GM23338 (cell line): ENCODE results near the gene CYB561D2. TPM values are rescaled to one million over a fixed set of nuclear protein-coding genes. Genes with fewer than 3 reads are reported as not detected.

Experiments used
- ATAC-seq: fragments of 200-7000 bp; cut with Tn5 transposase; 3 replicates; pipeline ENCODE4 v1.9.1; 2020
- DNase-seq: peaks from one replicate; pipeline ENCODE4 v3.0.0-alpha.2; 2015; ENCODE audit warnings: low spot score
- H2AFZ ChIP-seq: fragments of 200-600 bp; sonication (generic); 2 replicates; pipeline ENCODE4 v1.8.0; 2016; ENCODE audit warnings: antibody characterized with exemption, mild to moderate bottlenecking, moderate library complexity
- H3F3A ChIP-seq: fragments of 200-600 bp; sonication (generic); replicated peaks from 2 replicates; pipeline ENCODE4 v1.8.0; 2017; ENCODE audit warnings: antibody characterized with exemption, mixed run types, low read depth
- H3K27ac ChIP-seq: fragments of 200-600 bp; sonication (generic); 2 replicates; pipeline ENCODE4 v1.6.1; 2016; ENCODE audit warnings: low read depth
- H3K27me3 ChIP-seq: fragments of 200-600 bp; sonication (generic); 2 replicates; pipeline ENCODE4 v1.8.0; 2016; ENCODE audit warnings: mild to moderate bottlenecking, mixed run types, moderate library complexity; ENCODE audit not compliant: insufficient read depth
- H3K36me3 ChIP-seq: fragments of 200-600 bp; sonication (generic); 2 replicates; pipeline ENCODE4 v1.8.0; 2016; ENCODE audit warnings: mild to moderate bottlenecking; ENCODE audit not compliant: insufficient read depth
- H3K4me1 ChIP-seq: fragments of 200-600 bp; sonication (generic); 2 replicates; pipeline ENCODE4 v1.8.0; 2016; ENCODE audit warnings: mild to moderate bottlenecking, moderate library complexity; ENCODE audit not compliant: insufficient read depth
- H3K4me2 ChIP-seq: fragments of 200-600 bp; sonication (generic); 2 replicates; pipeline ENCODE4 v1.7.1; 2017; ENCODE audit warnings: mixed run types
- H3K4me3 ChIP-seq: fragments of 200-600 bp; sonication (generic); 2 replicates; pipeline ENCODE4 v1.6.1; 2016; ENCODE audit warnings: mixed run types
- H3K79me2 ChIP-seq: fragments of 200-600 bp; sonication (generic); replicated peaks from 2 replicates; pipeline ENCODE4 v1.8.0; 2017; ENCODE audit warnings: mild to moderate bottlenecking; ENCODE audit not compliant: insufficient read depth
- H3K9me2 ChIP-seq: fragments of 200-600 bp; sonication (generic); 2 replicates; pipeline ENCODE4 v1.8.0; 2017; ENCODE audit not compliant: insufficient read depth
- H4K20me1 ChIP-seq: fragments of 200-600 bp; sonication (generic); replicated peaks from 2 replicates; pipeline ENCODE4 v1.8.0; 2017; ENCODE audit warnings: mild to moderate bottlenecking; ENCODE audit not compliant: insufficient read depth
- H3K27ac Mint-ChIP-seq: 2 replicates; pipeline ENCODE4 v1.8.0; 2020; ENCODE audit warnings: inconsistent platforms, mild to moderate bottlenecking, moderate library complexity, mixed read lengths
- H3K27me3 Mint-ChIP-seq: 3 replicates; pipeline ENCODE4 v1.8.0; 2022; ENCODE audit warnings: low read depth, mild to moderate bottlenecking, moderate library complexity, mixed read lengths, inconsistent platforms; ENCODE audit not compliant: insufficient read depth, poor library complexity
- H3K36me3 Mint-ChIP-seq: 3 replicates; pipeline ENCODE4 v1.8.0; 2021; ENCODE audit warnings: low read depth, mild to moderate bottlenecking, inconsistent platforms, moderate library complexity, mixed read lengths
- H3K4me1 Mint-ChIP-seq: 3 replicates; pipeline ENCODE4 v1.8.0; 2020; ENCODE audit warnings: mild to moderate bottlenecking, inconsistent platforms, mixed read lengths
- H3K4me3 Mint-ChIP-seq: 3 replicates; pipeline ENCODE4 v1.8.0; 2021; ENCODE audit warnings: moderate library complexity, mild to moderate bottlenecking, inconsistent platforms, mixed read lengths
- H3K9me3 Mint-ChIP-seq: 3 replicates; pipeline ENCODE4 v1.8.0; 2020; ENCODE audit warnings: moderate library complexity, mild to moderate bottlenecking, inconsistent platforms, mixed read lengths
- CREB1 ChIP-seq: fragments of 250-450 bp; sonication (Bioruptor Pico); IDR thresholded peaks from 2 replicates; pipeline ENCODE4 v1.5.0; 2020; ENCODE audit warnings: low read depth, mild to moderate bottlenecking, moderate library complexity
- CTCF ChIP-seq, 2 experiments: fragments of 200-600 bp in 1 of 2; sonication (generic) in 1 of 2; conservative IDR thresholded peaks; 2 replicates each; pipeline versions ENCODE4 v1.5.1 to v1.6.1; 2016 to 2017; ENCODE audit warnings: antibody characterized with exemption in 2 of 2, low read depth in 2 of 2, mild to moderate bottlenecking in 2 of 2, moderate library complexity in 1 of 2
- EZH2 ChIP-seq: fragments of 200-600 bp; sonication (generic); IDR thresholded peaks from one replicate; pipeline ENCODE4 v1.8.0; 2017; ENCODE audit warnings: antibody characterized with exemption, mild to moderate bottlenecking, low read depth; ENCODE audit not compliant: unreplicated experiment
- EZH2phosphoT487 ChIP-seq: fragments of 200-600 bp; sonication (generic); IDR thresholded peaks from one replicate; pipeline ENCODE4 v1.8.1; 2018; ENCODE audit warnings: antibody characterized with exemption; ENCODE audit not compliant: unreplicated experiment
- JUNB ChIP-seq: IDR thresholded peaks from one replicate; pipeline ENCODE4 v1.6.1; 2016; ENCODE audit warnings: antibody characterized with exemption; ENCODE audit not compliant: unreplicated experiment
- NANOG ChIP-seq: IDR thresholded peaks from 2 replicates; pipeline ENCODE4 v1.6.1; 2016; ENCODE audit warnings: antibody characterized with exemption, borderline replicate concordance
- POLR2AphosphoS5 ChIP-seq: IDR thresholded peaks from 2 replicates; pipeline ENCODE4 v1.6.1; 2016; ENCODE audit warnings: antibody characterized with exemption, low read depth
- REST ChIP-seq: IDR thresholded peaks from one replicate; pipeline ENCODE4 v1.6.1; 2018; ENCODE audit warnings: antibody characterized with exemption; ENCODE audit not compliant: unreplicated experiment
- STAT1 ChIP-seq: IDR thresholded peaks from one replicate; pipeline ENCODE4 v1.6.1; 2016; ENCODE audit warnings: antibody characterized with exemption; ENCODE audit not compliant: unreplicated experiment
- ZNF331 ChIP-seq: fragments of 250-450 bp; sonication (Bioruptor Pico); IDR thresholded peaks from 2 replicates; pipeline ENCODE4 v1.5.0; 2020; ENCODE audit warnings: low read depth, mild to moderate bottlenecking, moderate library complexity
- polyA plus RNA-seq: library from polyadenylated mRNA; unstranded; fragments of >200 nt; fragmentation: Nextera tagmentation; extraction: Ambion mirVana; gene quantifications from 2 replicates; pipeline ENCODE4 v1.2.1, GENCODE V29; 2016
- total RNA-seq: library from RNA; depleted of rRNA; stranded (reverse); fragments of >200 nt; shearing (Covaris generic); gene quantifications from 2 replicates; pipeline ENCODE4 v1.2.3, GENCODE V29; 2014
- TF ChIP-seq, protein P1 (sequence below): IDR thresholded peaks from 2 replicates; pipeline ENCODE4 v1.6.1; 2016; ENCODE audit warnings: antibody characterized with exemption

Gene CYB561D2
- total and polyA plus RNA-seq, 2 experiments from 2014 or later = 10.1 to 18.2 TPM

- peaks cover 23% of the 10 kb centered on the region; the same call in 1 of the 2 replicates for H3F3A ChIP-seq
- peaks cover 13% of the 10 kb centered on the region; the same call in 1 of the 2 replicates for H4K20me1 ChIP-seq
- peaks cover 8% of the 10 kb centered on the region for H3K36me3 ChIP-seq
- no peaks in the 10 kb centered on the region for H3K9me3 Mint-ChIP-seq
- peak overlapping the region; percentile 88; the same call in 1 of the 2 replicates for H3K27ac ChIP-seq
- H3K79me2 ChIP-seq = peaks cover 39% of the 10 kb centered on the region
- peak overlapping the region; percentile 59 for H3K27ac Mint-ChIP-seq
- H3K9me2 ChIP-seq = no peaks in the 10 kb centered on the region
- peak overlapping the region; percentile 99 for H3K4me2 ChIP-seq
- DNase-seq (no peak), ATAC-seq (no peak)
- H3K4me3 Mint-ChIP-seq = peak overlapping the region; percentile 86
- peaks cover 14% of the 10 kb centered on the region for H3K27me3 Mint-ChIP-seq
- H2AFZ ChIP-seq = no peak overlapping the region
- peaks cover 46% of the 10 kb centered on the region for H3K4me1 Mint-ChIP-seq
- H3K36me3 Mint-ChIP-seq = peaks cover 38% of the 10 kb centered on the region
- peaks cover 21% of the 10 kb centered on the region for H3K4me1 ChIP-seq
- peak overlapping the region; percentile 97 for H3K4me3 ChIP-seq
- no peaks in the 10 kb centered on the region for H3K27me3 ChIP-seq
- TF ChIP-seq STAT1 (no peak), CTCF (conservative IDR thresholded peaks at IDR 0.05; ENCODE audit: low read depth in 2 of 2) (no peak), REST (no peak), ZNF331 (no peak), NANOG (no peak), POLR2AphosphoS5 (no peak), CREB1 (CRISPR knock-in tag) (no peak)
- TF ChIP-seq, protein P1, sequence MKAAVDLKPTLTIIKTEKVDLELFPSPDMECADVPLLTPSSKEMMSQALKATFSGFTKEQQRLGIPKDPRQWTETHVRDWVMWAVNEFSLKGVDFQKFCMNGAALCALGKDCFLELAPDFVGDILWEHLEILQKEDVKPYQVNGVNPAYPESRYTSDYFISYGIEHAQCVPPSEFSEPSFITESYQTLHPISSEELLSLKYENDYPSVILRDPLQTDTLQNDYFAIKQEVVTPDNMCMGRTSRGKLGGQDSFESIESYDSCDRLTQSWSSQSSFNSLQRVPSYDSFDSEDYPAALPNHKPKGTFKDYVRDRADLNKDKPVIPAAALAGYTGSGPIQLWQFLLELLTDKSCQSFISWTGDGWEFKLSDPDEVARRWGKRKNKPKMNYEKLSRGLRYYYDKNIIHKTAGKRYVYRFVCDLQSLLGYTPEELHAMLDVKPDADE = no peak
Measured at GRCh38 chr3:50323092-50323600, 27.5 kb upstream of the CYB561D2 start.

DNA sequence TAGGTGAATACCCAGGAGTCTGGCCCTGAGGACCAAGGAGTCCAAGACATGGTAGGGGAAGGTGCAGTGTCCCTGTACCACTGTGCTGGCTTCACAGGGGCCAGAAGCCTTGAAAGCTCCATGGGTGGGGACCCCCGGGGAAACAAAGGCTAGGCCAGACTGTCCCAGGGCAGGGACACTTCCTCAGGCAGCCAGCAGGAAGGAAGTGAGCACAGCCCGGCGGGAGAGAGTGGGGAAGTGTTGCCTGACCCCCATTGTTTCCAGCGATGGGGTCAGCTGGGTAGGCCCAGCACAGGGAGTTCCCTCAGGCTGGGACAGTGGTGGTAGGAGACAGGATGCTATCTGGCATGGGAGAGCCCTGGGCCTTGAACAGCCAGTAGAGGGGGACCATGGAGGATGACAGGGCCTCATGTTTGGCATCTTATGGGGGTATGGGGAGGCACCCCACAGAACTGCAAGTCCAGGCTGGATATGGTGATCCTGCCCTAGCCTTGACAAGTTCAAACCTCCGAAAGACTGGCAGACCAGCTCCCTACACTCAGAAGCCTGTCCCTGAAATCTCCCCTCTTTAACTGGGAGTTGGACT lies 27.0 kb upstream of the CYB561D2 start:
- Histone ChIP-seq H3K79me2 (peaks cover 34% of the 10 kb centered on the region), H3K27me3 (no peaks in the 10 kb centered on the region), H3F3A (peaks cover 28% of the 10 kb centered on the region; the same call in 1 of the 2 replicates), H3K36me3 (peaks cover 8% of the 10 kb centered on the region), H3K4me3 (no peak overlapping the region), H2AFZ (no peak overlapping the region), H3K4me2 (peak overlapping the region; percentile 99; the same call in 1 of the 2 replicates), H3K9me2 (no peaks in the 10 kb centered on the region), H3K4me1 (peaks cover 24% of the 10 kb centered on the region), H4K20me1 (peaks cover 13% of the 10 kb centered on the region; the same call in 1 of the 2 replicates), H3K27ac (no peak overlapping the region)
- Mint-ChIP-seq H3K27ac (no peak overlapping the region), H3K36me3 (peaks cover 32% of the 10 kb centered on the region), H3K9me3 (no peaks in the 10 kb centered on the region), H3K27me3 (peaks cover 16% of the 10 kb centered on the region), H3K4me3 (no peak overlapping the region; the same call in 1 of the 3 replicates), H3K4me1 (peaks cover 46% of the 10 kb centered on the region)
- DNase-seq = no peak
- no peak for ATAC-seq
- TF ChIP-seq JUNB (no peak), EZH2 (no peak), EZH2phosphoT487 (no peak), CREB1 (CRISPR knock-in tag) (no peak), ZNF331 (no peak)
